ENCODE data around the gene BCL6B.

The BCL6B gene

GRCh38 chr17:7064261-7064660, 41.4 kb downstream of the BCL6B start:
- DNase-seq = no peak

GRCh38 chr17:7067198-7067597, 44.3 kb downstream of the BCL6B start:
- DNase-seq = no peak

GRCh38 chr17:7068268-7068667, 45.4 kb downstream of the BCL6B start:
- DNase-seq = no peak

GRCh38 chr17:7070712-7071111, 47.9 kb downstream of the BCL6B start:
- no peak for DNase-seq

- no peak for DNase-seq
Observed at GRCh38 chr17:7072406-7072805, 49.6 kb downstream of the BCL6B start.

- DNase-seq = no peak
Observed at GRCh38 chr17:7074931-7075330, 52.1 kb downstream of the BCL6B start.

- DNase-seq = no peak
Observed at GRCh38 chr17:7077911-7078546, 55.2 kb downstream of the BCL6B start.

- DNase-seq = no peak
Observed at GRCh38 chr17:7078711-7079110, 55.9 kb downstream of the BCL6B start.

Data from kidney glomerular epithelial cell (primary cell).